BLaER1 treated with 17β-estradiol and CSF1 and Interleukin-3, amounts not matched to agents 10 nM and 100 nM (cell line): ENCODE measurements around the gene ACOX3.

ENCODE experiments used
- H3K27ac ChIP-seq, 11 experiments: shearing (Covaris generic); formaldehyde crosslinking; 2 replicates each; pipeline ENCODE4 v1.8.1; 2022
- H3K27me3 ChIP-seq, 11 experiments: shearing (Covaris generic); formaldehyde crosslinking; 2 replicates each; pipeline ENCODE4 v1.8.1; 2022
- H3K36me3 ChIP-seq, 11 experiments: shearing (Covaris generic); formaldehyde crosslinking; 2 replicates each; pipeline ENCODE4 v1.8.1; 2022
- H3K4me1 ChIP-seq, 10 experiments: shearing (Covaris generic); formaldehyde crosslinking; 2 replicates each; pipeline ENCODE4 v1.8.1; 2022
- H3K4me2 ChIP-seq, 11 experiments: shearing (Covaris generic); formaldehyde crosslinking; 2 replicates each; pipeline ENCODE4 v1.8.1; 2022
- H3K4me3 ChIP-seq, 10 experiments: shearing (Covaris generic); formaldehyde crosslinking; 2 replicates each; pipeline ENCODE4 v1.8.1; 2022
- H3K9ac ChIP-seq, 11 experiments: shearing (Covaris generic); formaldehyde crosslinking; 2 replicates each; pipeline ENCODE4 v1.8.1; 2022
- H3K9me3 ChIP-seq, 11 experiments: shearing (Covaris generic); formaldehyde crosslinking; replicated peaks in 1 of 11; 2 replicates each; pipeline ENCODE4 v1.8.1; 2022
- H4K20me1 ChIP-seq, 11 experiments: shearing (Covaris generic); formaldehyde crosslinking; 2 replicates each; pipeline ENCODE4 v1.8.1; 2022
- Cebpa-rat ChIP-seq, 11 experiments: shearing (Covaris generic); IDR thresholded peaks; 2 replicates each; pipeline ENCODE4 v1.8.1; 2022

ACOX3 gene

GRCh38 chr4:8364141-8364540 is 76.4 kb downstream of the ACOX3 start:
- no peak overlapping the region for H3K4me3 ChIP-seq
- no peak overlapping the region for H3K27ac ChIP-seq
- H3K27me3 ChIP-seq = no peaks in the 10 kb centered on the region
- H4K20me1 ChIP-seq = peaks cover 0 to 4% (median 0%) of the 10 kb centered on the region in 11 experiments; a peak in 1 of 22 replicates
- peaks cover 0 to 7% (median 0%) of the 10 kb centered on the region in 10 experiments; a peak in 3 of 20 replicates for H3K4me1 ChIP-seq
- TF ChIP-seq Cebpa-rat (IDR thresholded peaks at IDR 0.05) = no peak
- peaks cover 12 to 59% (median 40%) of the 10 kb centered on the region in 11 experiments; a peak in 20 of 22 replicates for H3K36me3 ChIP-seq
- peaks cover 28 to 58% (median 43%) of the 10 kb centered on the region in 11 experiments; a peak in 21 of 22 replicates for H3K9me3 ChIP-seq
- no peak overlapping the region for H3K9ac ChIP-seq
- no peak overlapping the region for H3K4me2 ChIP-seq

GRCh38 chr4:8362483-8362882 is 78.0 kb downstream of the ACOX3 start:
- Histone ChIP-seq H3K36me3 (peaks cover 12 to 59% (median 40%) of the 10 kb centered on the region in 11 experiments; a peak in 20 of 22 replicates), H3K4me2 (no peak overlapping the region), H3K4me3 (no peak overlapping the region), H3K27ac (no peak overlapping the region), H3K4me1 (peaks cover 0 to 11% (median 0%) of the 10 kb centered on the region in 10 experiments; a peak in 5 of 20 replicates), H3K27me3 (no peaks in the 10 kb centered on the region), H4K20me1 (no peaks in the 10 kb centered on the region), H3K9ac (no peak overlapping the region), H3K9me3 (peaks cover 28 to 65% (median 46%) of the 10 kb centered on the region in 11 experiments; a peak in 21 of 22 replicates)
- TF ChIP-seq Cebpa-rat (IDR thresholded peaks at IDR 0.05) = no peak

- H3K36me3 ChIP-seq = peaks cover 0 to 27% (median 11%) of the 10 kb centered on the region in 11 experiments; a peak in 15 of 22 replicates
- H3K27me3 ChIP-seq = no peaks in the 10 kb centered on the region
- H3K4me2 ChIP-seq = no peak overlapping the region; a peak in 1 of 22 replicates
- no peak for TF ChIP-seq Cebpa-rat (IDR thresholded peaks at IDR 0.05)
- H3K4me1 ChIP-seq = peaks cover 3 to 41% (median 29%) of the 10 kb centered on the region in 10 experiments; a peak in 19 of 20 replicates
- H3K4me3 ChIP-seq = no peak overlapping the region
- H4K20me1 ChIP-seq = peaks cover 0 to 6% (median 0%) of the 10 kb centered on the region in 11 experiments; a peak in 2 of 22 replicates
- H3K9ac ChIP-seq = no peak overlapping the region
- peaks cover 36 to 69% (median 45%) of the 10 kb centered on the region in 11 experiments for H3K9me3 ChIP-seq
- no peak overlapping the region for H3K27ac ChIP-seq
Observed at GRCh38 chr4:8359193-8359592, 81.3 kb downstream of the ACOX3 start.

GRCh38 chr4:8356856-8357255 is 83.7 kb downstream of the ACOX3 start:
- peaks cover 27 to 65% (median 52%) of the 10 kb centered on the region in 10 experiments for H3K4me1 ChIP-seq
- no peak overlapping the region for H3K27ac ChIP-seq
- peaks cover 0 to 10% (median 0%) of the 10 kb centered on the region in 11 experiments; a peak in 5 of 22 replicates for H3K36me3 ChIP-seq
- H3K9ac ChIP-seq = no peak overlapping the region
- no peak overlapping the region for H3K4me3 ChIP-seq
- H3K27me3 ChIP-seq = peaks cover 0 to 15% (median 0%) of the 10 kb centered on the region in 11 experiments; a peak in 4 of 22 replicates
- H4K20me1 ChIP-seq = peaks cover 0 to 24% (median 17%) of the 10 kb centered on the region in 11 experiments; a peak in 12 of 22 replicates
- peaks cover 13 to 56% (median 25%) of the 10 kb centered on the region in 11 experiments for H3K9me3 ChIP-seq
- no peak for TF ChIP-seq Cebpa-rat (IDR thresholded peaks at IDR 0.05)
- peak overlapping the region in 8 of 11 experiments; percentile 11 to 94 (median 86); a peak in 16 of 22 replicates for H3K4me2 ChIP-seq

GRCh38 chr4:8355864-8356565 is 84.5 kb downstream of the ACOX3 start:
- H3K36me3 ChIP-seq = 0 out of 22 replicates have a peak, but pooled peaks cover 0 to 4% (median 0%) of the 10 kb centered on the region in 11 experiments
- peaks cover 0 to 21% (median 0%) of the 10 kb centered on the region in 11 experiments; a peak in 4 of 22 replicates for H3K27me3 ChIP-seq
- no peak overlapping the region for H3K9ac ChIP-seq
- H4K20me1 ChIP-seq = peaks cover 0 to 24% (median 17%) of the 10 kb centered on the region in 11 experiments; a peak in 12 of 22 replicates
- peaks cover 30 to 73% (median 61%) of the 10 kb centered on the region in 10 experiments for H3K4me1 ChIP-seq
- H3K27ac ChIP-seq = no peak overlapping the region
- H3K9me3 ChIP-seq = peaks cover 5 to 47% (median 17%) of the 10 kb centered on the region in 11 experiments
- no peak for TF ChIP-seq Cebpa-rat (IDR thresholded peaks at IDR 0.05)
- H3K4me3 ChIP-seq = no peak overlapping the region
- H3K4me2 ChIP-seq = peak overlapping the region in 8 of 11 experiments; percentile 11 to 94 (median 86); a peak in 15 of 22 replicates

- TF ChIP-seq Cebpa-rat (IDR thresholded peaks at IDR 0.05) = no peak
- peak overlapping the region in 6 of 11 experiments; percentile 86 to 94 (median 90); a peak in 12 of 22 replicates for H3K4me2 ChIP-seq
Observed at GRCh38 chr4:8355306-8355705, 85.2 kb downstream of the ACOX3 start.

GRCh38 chr4:8353912-8354453 is 86.5 kb downstream of the ACOX3 start:
- Histone ChIP-seq H3K4me1 (peaks cover 30 to 79% (median 66%) of the 10 kb centered on the region in 10 experiments), H3K4me3 (peak overlapping the region in 3 of 10 experiments; percentile 1 to 10 (median 6); a peak in 3 of 20 replicates), H3K9ac (no peak overlapping the region), H3K27me3 (peaks cover 0 to 21% (median 0%) of the 10 kb centered on the region in 11 experiments; a peak in 4 of 22 replicates), H3K4me2 (peak overlapping the region; percentile 60 to 94 (median 87)), H3K9me3 (peaks cover 0 to 30% (median 6%) of the 10 kb centered on the region in 11 experiments; a peak in 11 of 22 replicates), H3K36me3 (no peaks in the 10 kb centered on the region), H3K27ac (peak overlapping the region in 2 of 11 experiments; percentile 33 to 47; a peak in 7 of 22 replicates), H4K20me1 (peaks cover 0 to 24% (median 17%) of the 10 kb centered on the region in 11 experiments; a peak in 12 of 22 replicates)
- no peak for TF ChIP-seq Cebpa-rat (IDR thresholded peaks at IDR 0.05)

More at GRCh38 chr4:8355306-8355705, 85.2 kb downstream of the ACOX3 start:
- Histone ChIP-seq H3K4me1 (peaks cover 30 to 80% (median 65%) of the 10 kb centered on the region in 10 experiments), H3K27ac (no peak overlapping the region), H3K9me3 (peaks cover 0 to 41% (median 10%) of the 10 kb centered on the region in 11 experiments; a peak in 13 of 22 replicates), H3K9ac (no peak overlapping the region), H3K4me3 (no peak overlapping the region), H4K20me1 (peaks cover 0 to 24% (median 17%) of the 10 kb centered on the region in 11 experiments; a peak in 12 of 22 replicates), H3K27me3 (peaks cover 0 to 21% (median 0%) of the 10 kb centered on the region in 11 experiments; a peak in 4 of 22 replicates), H3K36me3 (0 out of 22 replicates have a peak, but pooled peaks cover 0 to 4% (median 0%) of the 10 kb centered on the region in 11 experiments)

GRCh38 chr4:8353158-8353669 is 87.3 kb downstream of the ACOX3 start:
- Histone ChIP-seq H3K9me3 (peaks cover 0 to 23% (median 6%) of the 10 kb centered on the region in 11 experiments; a peak in 9 of 22 replicates), H3K27me3 (peaks cover 0 to 21% (median 0%) of the 10 kb centered on the region in 11 experiments; a peak in 4 of 22 replicates), H3K4me2 (peak overlapping the region; percentile 60 to 94 (median 87)), H4K20me1 (peaks cover 0 to 24% (median 17%) of the 10 kb centered on the region in 11 experiments; a peak in 12 of 22 replicates), H3K9ac (no peak overlapping the region), H3K4me1 (peaks cover 36 to 83% (median 71%) of the 10 kb centered on the region in 10 experiments), H3K4me3 (peak overlapping the region in 2 of 10 experiments; percentile 1 to 6; a peak in 1 of 20 replicates), H3K36me3 (no peaks in the 10 kb centered on the region), H3K27ac (peak overlapping the region in 2 of 11 experiments; percentile 33 to 47; a peak in 3 of 22 replicates)
- no peak for TF ChIP-seq Cebpa-rat (IDR thresholded peaks at IDR 0.05)
